ENCODE measurements around the gene PACS1. TPM values are rescaled to one million over a fixed set of nuclear protein-coding genes. Genes with fewer than 3 reads are reported as not detected.
A peak's percentile ranks its signal among the peaks of the same experiment; 100 is the strongest.

Gene PACS1
- total RNA-seq, 3 donors from 2014 or later (not counting 1 experiment from before 2014, with no cell fraction given): 176 to 204 (median 186) TPM

- no peak overlapping the region for H3K4me3 Mint-ChIP-seq
- H3K4me3 ChIP-seq (ENCODE audit: low read length): no peak overlapping the region
- H3K36me3 ChIP-seq (ENCODE audit: control insufficient read depth, insufficient read depth, low read length): no peaks in the 10 kb centered on the region
- no peaks in the 10 kb centered on the region for H3K9me3 Mint-ChIP-seq
- H3K27me3 Mint-ChIP-seq (ENCODE audit: low read depth in 2 of 2): no peaks in the 10 kb centered on the region
- intact Hi-C loops (cut with micrococcal nuclease): no loop called here
- H3K27ac Mint-ChIP-seq: peak overlapping the region; percentile 41 to 70
- H3K4me1 Mint-ChIP-seq: peaks cover 30 to 40% of the 10 kb centered on the region in 2 donors
- H3K27me3 ChIP-seq (ENCODE audit: control insufficient read depth, insufficient read depth, low read length): no peaks in the 10 kb centered on the region
- ATAC-seq (peak in 1 of 3 donors; percentile 42), DNase-seq (peak in 1 of 2 donors; percentile 13)
- no peak overlapping the region for H3K27ac ChIP-seq (ENCODE audit: low read length)
- no peaks in the 10 kb centered on the region for H3K36me3 Mint-ChIP-seq
- TF ChIP-seq, protein P1, sequence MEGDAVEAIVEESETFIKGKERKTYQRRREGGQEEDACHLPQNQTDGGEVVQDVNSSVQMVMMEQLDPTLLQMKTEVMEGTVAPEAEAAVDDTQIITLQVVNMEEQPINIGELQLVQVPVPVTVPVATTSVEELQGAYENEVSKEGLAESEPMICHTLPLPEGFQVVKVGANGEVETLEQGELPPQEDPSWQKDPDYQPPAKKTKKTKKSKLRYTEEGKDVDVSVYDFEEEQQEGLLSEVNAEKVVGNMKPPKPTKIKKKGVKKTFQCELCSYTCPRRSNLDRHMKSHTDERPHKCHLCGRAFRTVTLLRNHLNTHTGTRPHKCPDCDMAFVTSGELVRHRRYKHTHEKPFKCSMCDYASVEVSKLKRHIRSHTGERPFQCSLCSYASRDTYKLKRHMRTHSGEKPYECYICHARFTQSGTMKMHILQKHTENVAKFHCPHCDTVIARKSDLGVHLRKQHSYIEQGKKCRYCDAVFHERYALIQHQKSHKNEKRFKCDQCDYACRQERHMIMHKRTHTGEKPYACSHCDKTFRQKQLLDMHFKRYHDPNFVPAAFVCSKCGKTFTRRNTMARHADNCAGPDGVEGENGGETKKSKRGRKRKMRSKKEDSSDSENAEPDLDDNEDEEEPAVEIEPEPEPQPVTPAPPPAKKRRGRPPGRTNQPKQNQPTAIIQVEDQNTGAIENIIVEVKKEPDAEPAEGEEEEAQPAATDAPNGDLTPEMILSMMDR (IDR thresholded peaks at IDR 0.05): no peak
- H3K9me3 ChIP-seq (ENCODE audit: control insufficient read depth, insufficient read depth, low read length): no peaks in the 10 kb centered on the region
- H3K4me1 ChIP-seq (ENCODE audit: control insufficient read depth, insufficient read depth, low read length): peaks cover 15% of the 10 kb centered on the region
Measured at GRCh38 chr11:66157182-66157864, 87.3 kb downstream of the PACS1 start.

GRCh38 chr11:66158156-66158555 lies 88.1 kb downstream of the PACS1 start:
- no peak for DNase-seq
- intact Hi-C loops (cut with micrococcal nuclease): no loop called here
- H3K36me3 Mint-ChIP-seq: no peaks in the 10 kb centered on the region
- H3K4me1 Mint-ChIP-seq: peaks cover 30 to 38% of the 10 kb centered on the region in 2 donors
- ATAC-seq: no peak
- H3K27ac ChIP-seq (ENCODE audit: low read length): no peak overlapping the region
- 94% methylated on average over 5 of the region's 5 CpGs for WGBS (ENCODE audit: insufficient coverage)
- H3K4me3 ChIP-seq (ENCODE audit: low read length): no peak overlapping the region
- no peaks in the 10 kb centered on the region for H3K27me3 ChIP-seq (ENCODE audit: control insufficient read depth, insufficient read depth, low read length)
- no peaks in the 10 kb centered on the region for H3K9me3 Mint-ChIP-seq
- TF ChIP-seq, protein P1 (IDR thresholded peaks at IDR 0.05): no peak
- no peaks in the 10 kb centered on the region for H3K27me3 Mint-ChIP-seq (ENCODE audit: low read depth in 2 of 2)
- peak overlapping the region in 1 of 2 donors; percentile 5 for H3K27ac Mint-ChIP-seq
- H3K36me3 ChIP-seq (ENCODE audit: control insufficient read depth, insufficient read depth, low read length): no peaks in the 10 kb centered on the region
- H3K4me1 ChIP-seq (ENCODE audit: control insufficient read depth, insufficient read depth, low read length): peaks cover 15% of the 10 kb centered on the region
- no peak overlapping the region for H3K4me3 Mint-ChIP-seq
- H3K9me3 ChIP-seq (ENCODE audit: control insufficient read depth, insufficient read depth, low read length): no peaks in the 10 kb centered on the region

GRCh38 chr11:66159324-66159984 lies 89.4 kb downstream of the PACS1 start:
- intact Hi-C loops (cut with micrococcal nuclease): no loop called here
- Histone ChIP-seq H3K9me3 (ENCODE audit: control insufficient read depth, insufficient read depth, low read length) (no peaks in the 10 kb centered on the region), H3K27me3 (ENCODE audit: control insufficient read depth, insufficient read depth, low read length) (no peaks in the 10 kb centered on the region), H3K36me3 (ENCODE audit: control insufficient read depth, insufficient read depth, low read length) (no peaks in the 10 kb centered on the region), H3K27ac (ENCODE audit: low read length) (no peak overlapping the region), H3K4me1 (ENCODE audit: control insufficient read depth, insufficient read depth, low read length) (peaks cover 15% of the 10 kb centered on the region), H3K4me3 (ENCODE audit: low read length) (no peak overlapping the region)
- DNase-seq: no peak
- Mint-ChIP-seq H3K4me1 (peaks cover 40 to 44% of the 10 kb centered on the region in 2 donors), H3K9me3 (no peaks in the 10 kb centered on the region), H3K27ac (no peak overlapping the region), H3K27me3 (ENCODE audit: low read depth in 2 of 2) (no peaks in the 10 kb centered on the region), H3K36me3 (no peaks in the 10 kb centered on the region), H3K4me3 (no peak overlapping the region)
- 96% methylated on average over 8 of the region's 8 CpGs for WGBS (ENCODE audit: insufficient coverage)
- TF ChIP-seq, protein P1 (IDR thresholded peaks at IDR 0.05): no peak
- ATAC-seq: no peak
